ENCODE data around the gene OPRL1. TPM values are rescaled to one million over a fixed set of nuclear protein-coding genes. Genes with fewer than 3 reads are reported as not detected.

OPRL1 gene
- total RNA-seq, 3 donors from 2014 or later, result 1.6 to 3.4 (median 2.3) TPM

DNA sequence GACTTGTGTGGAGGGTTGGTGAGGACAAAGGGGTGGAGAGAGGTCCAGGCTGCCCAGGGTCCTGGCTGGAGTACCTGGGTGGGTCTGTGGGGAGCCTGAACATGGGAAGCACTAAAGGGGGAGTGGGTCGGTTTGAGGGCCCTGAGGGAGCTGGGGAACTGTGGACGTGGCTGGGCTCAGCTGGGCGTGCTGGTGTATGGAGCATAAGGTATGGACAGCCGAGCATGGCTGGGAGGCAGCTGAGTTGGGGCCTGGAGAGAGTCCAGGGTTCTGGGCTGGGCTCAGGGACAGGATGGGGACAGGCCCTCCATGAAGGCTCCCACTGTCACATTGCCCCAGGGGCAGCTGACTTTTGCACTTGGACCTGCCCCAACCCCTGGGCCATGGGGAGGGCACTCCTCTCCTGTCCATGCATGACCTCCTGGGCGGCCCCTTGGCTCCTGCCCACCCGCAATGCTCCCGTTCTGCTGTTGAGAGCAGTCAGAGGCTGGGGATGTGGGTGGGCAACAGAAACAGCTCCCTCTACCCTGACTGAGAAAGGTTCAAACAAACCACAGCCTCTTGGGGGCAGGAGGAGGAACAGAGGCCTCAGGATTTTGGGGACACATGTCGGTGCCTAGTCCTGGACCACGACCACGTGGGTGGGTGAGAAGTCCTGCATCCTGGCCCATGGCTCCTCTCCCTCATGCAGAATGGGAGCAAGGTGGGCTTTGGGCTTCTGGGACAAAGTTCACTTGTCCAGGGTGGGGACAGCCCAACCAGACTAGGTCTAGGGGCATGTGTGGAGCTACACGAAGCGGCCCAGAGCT, 39.4 kb upstream of the OPRL1 start:
- TF ChIP-seq, protein P1, sequence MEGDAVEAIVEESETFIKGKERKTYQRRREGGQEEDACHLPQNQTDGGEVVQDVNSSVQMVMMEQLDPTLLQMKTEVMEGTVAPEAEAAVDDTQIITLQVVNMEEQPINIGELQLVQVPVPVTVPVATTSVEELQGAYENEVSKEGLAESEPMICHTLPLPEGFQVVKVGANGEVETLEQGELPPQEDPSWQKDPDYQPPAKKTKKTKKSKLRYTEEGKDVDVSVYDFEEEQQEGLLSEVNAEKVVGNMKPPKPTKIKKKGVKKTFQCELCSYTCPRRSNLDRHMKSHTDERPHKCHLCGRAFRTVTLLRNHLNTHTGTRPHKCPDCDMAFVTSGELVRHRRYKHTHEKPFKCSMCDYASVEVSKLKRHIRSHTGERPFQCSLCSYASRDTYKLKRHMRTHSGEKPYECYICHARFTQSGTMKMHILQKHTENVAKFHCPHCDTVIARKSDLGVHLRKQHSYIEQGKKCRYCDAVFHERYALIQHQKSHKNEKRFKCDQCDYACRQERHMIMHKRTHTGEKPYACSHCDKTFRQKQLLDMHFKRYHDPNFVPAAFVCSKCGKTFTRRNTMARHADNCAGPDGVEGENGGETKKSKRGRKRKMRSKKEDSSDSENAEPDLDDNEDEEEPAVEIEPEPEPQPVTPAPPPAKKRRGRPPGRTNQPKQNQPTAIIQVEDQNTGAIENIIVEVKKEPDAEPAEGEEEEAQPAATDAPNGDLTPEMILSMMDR (IDR thresholded peaks at IDR 0.05), result no peak
- TF ChIP-seq POLR2AphosphoS5 (IDR thresholded peaks at IDR 0.05) (no peak), POLR2A (IDR thresholded peaks at IDR 0.05) (no peak)
- Histone ChIP-seq H3K36me3 (no peaks in the 10 kb centered on the region), H3K9me3 (no peaks in the 10 kb centered on the region), H3K4me3 (no peak overlapping the region), H3K4me1 (peaks cover 0 to 4% of the 10 kb centered on the region in 2 donors), H3K27me3 (peaks cover 0 to 22% of the 10 kb centered on the region in 2 donors), H3K27ac (peak overlapping the region in 1 of 2 donors; percentile 52)
- intact Hi-C loops (cut with DNase I; ENCODE audit: low total_unique reads), result no loop called here
- no peak for DNase-seq (ENCODE audit: low spot score in 2 of 2)

DNA sequence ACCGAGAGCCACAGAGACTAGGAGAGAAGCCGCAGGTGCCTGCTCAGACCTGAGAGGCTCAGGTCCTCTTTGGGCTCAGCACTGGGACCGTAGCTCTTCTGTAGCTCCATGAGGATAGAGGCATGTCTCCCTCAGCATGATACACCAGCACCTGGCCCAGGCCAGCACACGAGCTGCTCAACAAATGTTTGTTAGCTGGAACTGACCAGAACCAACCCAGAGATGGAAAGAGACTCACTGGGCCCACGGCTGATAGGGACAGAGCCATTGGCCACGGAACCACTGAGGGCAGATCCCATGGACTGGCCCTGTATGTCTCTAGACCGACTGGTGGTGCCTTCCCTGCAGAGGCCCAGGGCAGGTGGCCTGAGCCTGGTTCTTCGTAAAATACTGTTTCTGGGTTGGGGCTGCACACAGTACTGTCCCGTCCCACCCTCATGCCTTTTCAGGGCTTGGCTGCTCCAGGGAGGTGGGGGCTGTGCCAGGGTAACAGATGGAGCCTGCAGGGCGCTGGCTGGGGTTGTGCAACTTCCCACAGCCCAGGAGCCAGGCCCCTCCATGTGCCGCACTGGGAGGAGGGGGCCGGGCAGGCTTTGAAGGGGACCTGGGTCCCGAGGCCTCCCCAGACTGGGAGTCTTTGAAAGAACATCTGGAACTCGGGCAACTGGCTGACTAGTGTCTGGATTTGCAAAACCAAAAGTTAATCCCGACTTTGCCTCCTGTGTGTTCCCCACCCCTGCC, 38.7 kb upstream of the OPRL1 start:
- Histone ChIP-seq H3K4me3 (peak overlapping the region in 1 of 3 donors; percentile 71), H3K27me3 (peaks cover 0 to 28% of the 10 kb centered on the region in 2 donors), H3K4me1 (peaks cover 0 to 4% of the 10 kb centered on the region in 2 donors), H3K27ac (peak overlapping the region in 1 of 2 donors; percentile 52), H3K9me3 (no peaks in the 10 kb centered on the region), H3K36me3 (no peaks in the 10 kb centered on the region)
- no peak for DNase-seq (ENCODE audit: low spot score in 2 of 2)
- intact Hi-C loops (cut with DNase I; ENCODE audit: low total_unique reads), result no loop called here
- TF ChIP-seq POLR2A (IDR thresholded peaks at IDR 0.05), result no peak

DNA sequence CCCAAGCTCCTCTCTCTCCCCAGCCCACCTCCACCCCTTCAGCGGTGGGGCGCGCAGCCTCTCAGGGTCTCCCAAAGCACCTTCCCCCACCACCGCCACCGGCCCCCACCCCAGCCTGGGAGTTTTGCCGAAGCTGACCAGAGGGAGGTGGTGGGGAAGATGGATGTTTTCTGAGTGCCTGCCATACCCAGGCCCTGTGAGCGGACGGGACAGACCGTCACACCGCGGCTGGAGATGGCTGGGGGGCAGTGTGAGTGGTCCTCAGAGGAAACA, 38.2 kb upstream of the OPRL1 start:
- intact Hi-C loops (cut with DNase I; ENCODE audit: low total_unique reads), result no loop called here
- peak overlapping the region; percentile 39 to 71 (median 50) for H3K4me3 ChIP-seq
- TF ChIP-seq POLR2A (IDR thresholded peaks at IDR 0.05), result no peak
- TF ChIP-seq POLR2AphosphoS5 (IDR thresholded peaks at IDR 0.05), result no peak
- TF ChIP-seq, protein P1 (IDR thresholded peaks at IDR 0.05), result no peak
- H3K27me3 ChIP-seq, result peaks cover 0 to 31% of the 10 kb centered on the region in 2 donors
- no peaks in the 10 kb centered on the region for H3K9me3 ChIP-seq
- peaks cover 0 to 4% of the 10 kb centered on the region in 2 donors for H3K4me1 ChIP-seq
- DNase-seq (ENCODE audit: low spot score in 2 of 2), result no peak
- H3K27ac ChIP-seq, result peak overlapping the region in 1 of 2 donors; percentile 66
- no peaks in the 10 kb centered on the region for H3K36me3 ChIP-seq

DNA sequence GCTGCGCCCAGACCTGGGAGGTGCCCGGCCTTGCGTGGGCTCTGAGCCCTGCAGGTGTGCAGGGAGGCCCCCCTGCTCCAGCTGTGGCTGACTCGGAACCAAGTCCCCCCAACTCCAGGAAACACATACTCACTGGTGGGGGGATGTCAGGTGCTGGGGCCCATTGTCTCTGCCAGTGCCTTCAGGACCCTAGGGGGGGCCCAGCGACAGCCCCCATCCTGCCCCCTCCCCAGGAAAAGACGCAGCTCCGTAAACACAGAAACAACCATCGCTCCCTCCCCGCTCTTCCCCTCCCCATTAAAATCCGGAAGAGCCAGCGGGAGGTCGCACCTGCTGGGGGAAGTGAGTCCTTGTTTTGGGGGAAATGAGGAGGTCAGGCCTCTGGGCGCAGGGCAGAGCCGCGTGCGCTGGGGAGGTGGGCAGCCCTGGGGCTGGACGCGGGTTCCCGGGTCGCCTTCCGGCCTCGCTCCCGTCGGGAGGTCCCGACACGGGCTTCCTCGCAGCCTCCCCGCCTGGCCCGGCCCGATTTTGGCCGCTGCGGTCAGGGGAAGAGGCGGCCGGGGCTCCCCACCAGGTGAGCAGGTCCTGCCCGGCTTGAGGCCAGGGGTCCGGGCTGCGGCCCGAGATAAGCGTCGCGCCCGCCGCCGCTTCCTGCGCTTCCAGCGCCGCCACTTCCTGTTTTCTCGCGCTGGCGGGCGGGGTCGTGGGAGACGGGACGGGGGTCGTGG, 37.7 kb upstream of the OPRL1 start:
- peak overlapping the region; percentile 65 to 66 for H3K27ac ChIP-seq
- H3K4me1 ChIP-seq, result peaks cover 0 to 4% of the 10 kb centered on the region in 2 donors
- TF ChIP-seq POLR2AphosphoS5 (IDR thresholded peaks at IDR 0.05), result peak in 1 of 3 donors; percentile 11
- TF ChIP-seq, protein P1 (IDR thresholded peaks at IDR 0.05), result no peak
- H3K36me3 ChIP-seq, result no peaks in the 10 kb centered on the region
- intact Hi-C loops (cut with DNase I; ENCODE audit: low total_unique reads), result no loop called here
- peak overlapping the region; percentile 39 to 71 (median 50) for H3K4me3 ChIP-seq
- no peaks in the 10 kb centered on the region for H3K9me3 ChIP-seq
- peaks cover 0 to 36% of the 10 kb centered on the region in 2 donors for H3K27me3 ChIP-seq
- no peak for DNase-seq (ENCODE audit: low spot score in 2 of 2)

DNA sequence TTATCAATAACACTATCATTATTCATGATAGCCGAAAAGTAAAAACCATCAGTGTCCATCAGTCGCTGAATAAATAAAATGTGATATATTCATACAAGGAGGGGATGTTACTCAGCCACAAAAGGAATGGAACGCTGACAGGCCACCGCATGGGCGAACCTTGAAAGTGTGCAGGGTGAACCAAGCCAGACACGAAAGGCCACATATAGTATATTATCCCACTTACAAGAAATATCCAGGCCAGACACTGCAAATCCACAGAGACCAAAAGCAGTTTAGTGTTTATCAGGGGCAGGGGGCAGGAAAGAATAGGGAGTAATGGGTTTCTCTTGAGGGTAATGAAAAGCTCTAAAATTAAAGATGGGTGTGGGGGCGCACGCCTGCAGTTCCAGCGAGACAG, 36.1 kb upstream of the OPRL1 start:
- no peaks in the 10 kb centered on the region for H3K36me3 ChIP-seq
- DNase-seq (ENCODE audit: low spot score in 2 of 2), result no peak
- H3K4me3 ChIP-seq, result no peak overlapping the region
- TF ChIP-seq POLR2AphosphoS5 (IDR thresholded peaks at IDR 0.05) (no peak), POLR2A (IDR thresholded peaks at IDR 0.05) (no peak)
- TF ChIP-seq, protein P1 (IDR thresholded peaks at IDR 0.05), result no peak
- peaks cover 3 to 50% of the 10 kb centered on the region in 2 donors for H3K27me3 ChIP-seq
- peaks cover 0 to 6% of the 10 kb centered on the region in 2 donors for H3K4me1 ChIP-seq
- intact Hi-C loops (cut with DNase I; ENCODE audit: low total_unique reads), result no loop called here
- H3K9me3 ChIP-seq, result no peaks in the 10 kb centered on the region
- H3K27ac ChIP-seq, result no peak overlapping the region

Measured in breast epithelium (tissue), 4 donors.